Stimulated activated CD4-positive, alpha-beta T cell treated with anti-CD3 and anti-CD28 coated beads, TNF-alpha, amount 100 ng/mL, for 4 hours (primary cell): Measurements from ENCODE around the gene GPRIN1.

ENCODE experiments used
- DNase-seq, 3 experiments: peaks; one replicate each; pipeline ENCODE4 v3.0.0-alpha.2; 2020; ENCODE audit warnings: low read depth in 3 of 3

The GPRIN1 gene

GRCh38 chr5:176643491-176644219 is 33.7 kb upstream of the GPRIN1 start:
- DNase-seq = no peak

GRCh38 chr5:176642675-176643490 is 32.9 kb upstream of the GPRIN1 start:
- no peak for DNase-seq

GRCh38 chr5:176640616-176641015 is 30.7 kb upstream of the GPRIN1 start:
- DNase-seq = no peak

- DNase-seq = no peak
Observed at GRCh38 chr5:176639981-176640380, 30.0 kb upstream of the GPRIN1 start.

- no peak for DNase-seq
Observed at GRCh38 chr5:176639208-176639607, 29.3 kb upstream of the GPRIN1 start.

GRCh38 chr5:176638437-176638836 is 28.5 kb upstream of the GPRIN1 start:
- no peak for DNase-seq

- DNase-seq = no peak
Observed at GRCh38 chr5:176637556-176637955, 27.6 kb upstream of the GPRIN1 start.

- DNase-seq = no peak
Observed at GRCh38 chr5:176636426-176636825, 26.5 kb upstream of the GPRIN1 start.

GRCh38 chr5:176633598-176633997 is 23.6 kb upstream of the GPRIN1 start:
- no peak for DNase-seq

- no peak for DNase-seq
Observed at GRCh38 chr5:176632745-176633144, 22.8 kb upstream of the GPRIN1 start.

GRCh38 chr5:176631383-176632200 is 21.6 kb upstream of the GPRIN1 start:
- no peak for DNase-seq

GRCh38 chr5:176630681-176631222 is 20.8 kb upstream of the GPRIN1 start:
- DNase-seq = no peak

GRCh38 chr5:176629853-176630680 is 20.1 kb upstream of the GPRIN1 start, which contains the start of the genes EIF4E1B and SNCB:
EIF4E1B (plus strand) TSS chr5:176630675; CDS start chr5:176642788, 12,113 bp downstream.
SNCB (minus strand) TSS chr5:176630534; CDS start chr5:176629654, 880 bp downstream.
- DNase-seq = peak in 1 of 3 experiments; percentile 33

- DNase-seq = no peak
Observed at GRCh38 chr5:176629317-176629852, 19.4 kb upstream of the GPRIN1 start.

- DNase-seq = no peak
Observed at GRCh38 chr5:176628406-176629228, 18.7 kb upstream of the GPRIN1 start.

- no peak for DNase-seq
Observed at GRCh38 chr5:176627582-176627981, 17.6 kb upstream of the GPRIN1 start.

GRCh38 chr5:176626876-176627236 is 16.9 kb upstream of the GPRIN1 start:
- DNase-seq = no peak

GRCh38 chr5:176625966-176626875 is 16.3 kb upstream of the GPRIN1 start:
- no peak for DNase-seq

- no peak for DNase-seq
Observed at GRCh38 chr5:176625512-176625911, 15.6 kb upstream of the GPRIN1 start.
